ENCODE data around the gene CACNG3. TPM values are rescaled to one million over a fixed set of nuclear protein-coding genes. Genes with fewer than 3 reads are reported as not detected.
"Not testable (repeated sequence)": the region's sequence is repeated elsewhere in the genome, so short reads cannot be mapped to it uniquely, and the experiment has no call there.

The CACNG3 gene
- total and polyA plus RNA-seq, 2 experiments from 2014 or later: not detected

DNA sequence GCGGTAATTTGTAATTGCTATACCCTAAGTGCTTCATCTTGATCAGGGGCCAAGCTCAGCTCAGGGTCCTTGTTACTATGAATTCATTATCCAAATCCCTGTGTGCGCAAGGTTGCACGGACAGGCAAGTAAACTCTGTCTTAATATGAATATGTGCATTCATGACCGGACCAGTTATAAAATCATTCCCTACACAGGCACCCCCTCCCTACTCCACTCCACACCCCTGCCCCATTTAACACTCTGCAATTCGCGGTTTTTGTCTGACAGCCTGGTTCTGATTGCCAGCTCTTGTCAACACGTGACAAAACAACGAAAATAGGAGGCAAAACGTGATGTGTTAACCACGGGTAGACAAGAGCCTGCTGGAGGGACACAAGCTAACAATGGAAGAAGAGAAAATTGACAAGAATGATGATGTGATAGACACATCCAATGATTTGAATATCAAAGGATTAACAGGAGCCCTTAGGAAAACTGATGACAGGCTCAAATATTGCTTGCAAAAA is 76.5 kb downstream of the CACNG3 start:
- Histone ChIP-seq H3K36me3 (no peaks in the 10 kb centered on the region), H3K4me3 (no peak overlapping the region), H3K4me1 (ENCODE audit: low read depth) (no peaks in the 10 kb centered on the region), H3K27me3 (peaks cover 3% of the 10 kb centered on the region), H3K27ac (no peak overlapping the region), H3K9me3 (ENCODE audit: low read depth) (no peaks in the 10 kb centered on the region)
- no peak for DNase-seq (ENCODE audit: low read depth in 1 of 2, low spot score in 1 of 2)
- TF ChIP-seq, protein P1, sequence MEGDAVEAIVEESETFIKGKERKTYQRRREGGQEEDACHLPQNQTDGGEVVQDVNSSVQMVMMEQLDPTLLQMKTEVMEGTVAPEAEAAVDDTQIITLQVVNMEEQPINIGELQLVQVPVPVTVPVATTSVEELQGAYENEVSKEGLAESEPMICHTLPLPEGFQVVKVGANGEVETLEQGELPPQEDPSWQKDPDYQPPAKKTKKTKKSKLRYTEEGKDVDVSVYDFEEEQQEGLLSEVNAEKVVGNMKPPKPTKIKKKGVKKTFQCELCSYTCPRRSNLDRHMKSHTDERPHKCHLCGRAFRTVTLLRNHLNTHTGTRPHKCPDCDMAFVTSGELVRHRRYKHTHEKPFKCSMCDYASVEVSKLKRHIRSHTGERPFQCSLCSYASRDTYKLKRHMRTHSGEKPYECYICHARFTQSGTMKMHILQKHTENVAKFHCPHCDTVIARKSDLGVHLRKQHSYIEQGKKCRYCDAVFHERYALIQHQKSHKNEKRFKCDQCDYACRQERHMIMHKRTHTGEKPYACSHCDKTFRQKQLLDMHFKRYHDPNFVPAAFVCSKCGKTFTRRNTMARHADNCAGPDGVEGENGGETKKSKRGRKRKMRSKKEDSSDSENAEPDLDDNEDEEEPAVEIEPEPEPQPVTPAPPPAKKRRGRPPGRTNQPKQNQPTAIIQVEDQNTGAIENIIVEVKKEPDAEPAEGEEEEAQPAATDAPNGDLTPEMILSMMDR (IDR thresholded peaks at IDR 0.05; ENCODE audit: low read depth, low read length): no peak

DNA sequence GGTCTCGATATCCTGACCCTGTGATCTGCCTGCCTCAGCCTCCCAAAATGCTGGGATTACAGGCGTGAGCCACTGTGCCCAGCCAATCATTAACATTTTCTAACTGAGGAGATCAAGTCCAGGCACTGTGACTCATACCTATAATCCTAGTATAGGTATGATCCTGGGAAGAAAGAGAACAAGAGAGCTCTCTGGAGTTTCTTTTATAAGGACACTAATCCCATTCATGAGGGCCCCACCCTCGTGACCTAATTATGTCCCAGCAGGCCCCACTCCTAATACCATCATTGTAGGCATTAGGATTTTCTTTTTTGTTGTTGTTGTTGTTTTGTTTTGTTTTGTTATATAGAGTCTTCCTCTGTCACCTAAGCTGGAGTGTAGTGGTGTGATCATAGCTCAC is 80.4 kb downstream of the CACNG3 start:
- Histone ChIP-seq H3K4me1 (ENCODE audit: low read depth) (no peaks in the 10 kb centered on the region), H3K9me3 (ENCODE audit: low read depth) (no peaks in the 10 kb centered on the region), H3K27ac (no peak overlapping the region), H3K4me3 (no peak overlapping the region), H3K36me3 (no peaks in the 10 kb centered on the region), H3K27me3 (no peaks in the 10 kb centered on the region)
- TF ChIP-seq, protein P1 (IDR thresholded peaks at IDR 0.05; ENCODE audit: low read depth, low read length): no peak
- no peak for DNase-seq (ENCODE audit: low read depth in 1 of 2, low spot score in 1 of 2)

DNA sequence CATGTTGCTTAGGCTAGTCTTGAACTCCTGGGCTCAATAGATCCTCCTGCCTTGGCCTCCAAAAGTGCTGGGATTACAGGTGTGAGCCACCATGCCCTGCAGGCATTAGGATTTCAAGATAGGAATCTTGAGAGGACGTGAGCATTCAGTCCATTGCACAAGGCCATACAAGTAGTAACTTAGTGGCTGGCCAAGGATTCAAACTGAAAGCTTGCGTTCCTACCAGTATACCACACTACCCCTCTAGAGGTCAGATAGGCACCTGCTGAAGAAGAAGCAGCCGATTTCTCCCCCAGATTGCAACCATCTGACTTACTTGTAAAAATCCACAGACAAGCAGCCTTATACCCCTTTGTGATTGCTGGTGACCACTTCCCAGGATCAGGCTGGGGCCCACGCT is 80.9 kb downstream of the CACNG3 start:
- H3K27me3 ChIP-seq: no peaks in the 10 kb centered on the region
- no peaks in the 10 kb centered on the region for H3K36me3 ChIP-seq
- H3K4me3 ChIP-seq: no peak overlapping the region
- no peak for DNase-seq (ENCODE audit: low read depth in 1 of 2, low spot score in 1 of 2)
- H3K27ac ChIP-seq: no peak overlapping the region
- H3K9me3 ChIP-seq (ENCODE audit: low read depth): no peaks in the 10 kb centered on the region
- H3K4me1 ChIP-seq (ENCODE audit: low read depth): no peaks in the 10 kb centered on the region
- TF ChIP-seq, protein P1 (IDR thresholded peaks at IDR 0.05; ENCODE audit: low read depth, low read length): no peak

DNA sequence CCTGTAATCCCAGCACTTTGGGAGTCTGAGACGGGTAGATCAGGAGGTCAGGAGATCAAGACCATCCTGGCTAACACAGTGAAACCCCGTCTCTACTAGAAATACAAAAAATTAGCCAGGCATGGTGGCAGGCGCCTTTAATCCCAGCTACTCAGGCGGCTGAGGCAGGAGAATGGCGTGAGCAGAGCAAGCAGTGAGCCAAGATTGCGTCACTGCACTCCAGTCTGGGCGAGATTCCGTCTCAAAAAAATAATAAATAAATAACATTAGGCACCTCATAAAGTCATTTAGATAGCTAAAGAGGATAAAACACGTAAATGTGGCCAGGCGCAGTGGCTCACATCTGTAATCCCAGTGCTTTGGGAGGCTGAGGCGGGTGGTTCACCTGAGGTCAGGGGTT is 87.7 kb downstream of the CACNG3 start:
- not testable (repeated sequence) for H3K27ac ChIP-seq; H3K36me3 ChIP-seq; H3K4me1 ChIP-seq (ENCODE audit: low read depth); H3K4me3 ChIP-seq; H3K9me3 ChIP-seq (ENCODE audit: low read depth); DNase-seq (ENCODE audit: low read depth in 1 of 2, low spot score in 1 of 2); H3K27me3 ChIP-seq

DNA sequence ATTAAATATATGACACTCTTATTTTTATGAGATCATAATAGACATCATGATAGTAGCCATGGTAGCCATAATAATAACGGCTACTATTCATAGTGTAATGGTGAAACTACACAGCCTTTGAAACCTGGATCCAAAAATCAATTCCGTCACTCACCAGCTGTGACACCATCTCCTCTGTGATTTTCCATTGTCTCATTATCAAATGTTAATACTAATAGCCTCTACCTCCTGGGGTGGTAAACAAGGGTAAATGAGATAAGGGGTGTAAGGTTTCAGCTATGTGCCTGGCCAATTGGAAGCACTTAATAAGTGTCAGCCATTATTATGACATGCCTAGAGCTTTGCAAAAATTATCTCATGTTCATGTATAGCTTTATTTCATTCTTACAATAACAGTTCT is 88.6 kb downstream of the CACNG3 start:
- no peak for DNase-seq (ENCODE audit: low read depth in 1 of 2, low spot score in 1 of 2)
- TF ChIP-seq, protein P1 (IDR thresholded peaks at IDR 0.05; ENCODE audit: low read depth, low read length): no peak
- Histone ChIP-seq H3K4me1 (ENCODE audit: low read depth) (no peaks in the 10 kb centered on the region), H3K27ac (no peak overlapping the region), H3K9me3 (ENCODE audit: low read depth) (no peaks in the 10 kb centered on the region), H3K27me3 (no peaks in the 10 kb centered on the region), H3K36me3 (no peaks in the 10 kb centered on the region), H3K4me3 (no peak overlapping the region)

DNA sequence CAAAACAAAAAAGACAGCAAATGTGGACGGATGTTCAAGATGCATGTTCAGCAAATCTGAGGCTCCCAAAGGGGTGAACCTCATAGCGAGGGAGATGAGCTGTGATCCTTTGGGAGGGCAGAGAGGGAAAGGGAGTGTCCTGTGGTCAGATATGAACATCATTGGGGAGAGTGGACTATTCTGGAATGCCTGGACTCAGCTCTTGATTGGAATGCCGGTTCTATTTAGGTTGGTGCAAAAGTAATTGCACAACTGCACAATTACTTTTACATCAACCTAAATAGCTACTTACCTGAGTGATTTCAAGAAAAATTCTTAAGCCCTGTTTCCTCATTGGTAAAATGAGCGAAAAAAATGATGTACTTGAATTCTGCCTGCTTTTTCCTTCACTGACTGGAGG is 89.6 kb downstream of the CACNG3 start:
- H3K9me3 ChIP-seq (ENCODE audit: low read depth): no peaks in the 10 kb centered on the region
- no peak overlapping the region for H3K4me3 ChIP-seq
- TF ChIP-seq, protein P1 (IDR thresholded peaks at IDR 0.05; ENCODE audit: low read depth, low read length): no peak
- H3K36me3 ChIP-seq: no peaks in the 10 kb centered on the region
- no peaks in the 10 kb centered on the region for H3K27me3 ChIP-seq
- no peaks in the 10 kb centered on the region for H3K4me1 ChIP-seq (ENCODE audit: low read depth)
- no peak overlapping the region for H3K27ac ChIP-seq
- no peak for DNase-seq (ENCODE audit: low read depth in 1 of 2, low spot score in 1 of 2)
